ENCODE measurements around the gene NRG2. TPM values are rescaled to one million over a fixed set of nuclear protein-coding genes. Genes with fewer than 3 reads are reported as not detected.

Gene NRG2
- total and polyA plus RNA-seq, 5 donors from 2014 or later, result not detected

DNA sequence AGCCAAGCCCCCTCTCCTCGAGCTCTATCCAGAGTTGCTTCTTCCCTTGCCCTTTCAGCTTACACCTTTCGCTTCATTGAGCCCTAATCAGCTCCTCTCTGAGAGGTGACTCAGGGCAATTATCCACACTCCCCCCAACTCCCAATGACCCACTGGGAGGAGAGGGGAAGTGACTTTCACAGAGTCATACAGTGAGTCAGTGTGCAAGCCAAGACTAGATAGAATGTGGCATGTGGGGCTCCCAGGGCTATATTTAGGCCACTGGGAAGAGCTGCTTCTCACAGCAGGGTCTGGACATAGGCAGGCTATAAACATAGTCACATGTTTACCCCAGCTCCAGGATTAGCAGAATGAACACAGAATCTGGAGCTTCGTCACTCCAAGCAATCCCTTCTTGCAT lies 57.4 kb downstream of the NRG2 start:
- Histone ChIP-seq H3K27me3 (ENCODE audit: control insufficient read depth, insufficient read depth, low read length) (no peaks in the 10 kb centered on the region), H3K4me3 (ENCODE audit: low read depth, low read length) (no peak overlapping the region), H3K27ac (ENCODE audit: insufficient read depth, low read length, poor library complexity, severe bottlenecking) (no peak overlapping the region), H3K9me3 (ENCODE audit: control insufficient read depth in 2 of 2, low read length in 2 of 2) (no peaks in the 10 kb centered on the region), H3K36me3 (ENCODE audit: control insufficient read depth, insufficient read depth, low read length) (no peaks in the 10 kb centered on the region), H3K4me1 (ENCODE audit: control insufficient read depth, insufficient read depth, low read length, poor library complexity, severe bottlenecking) (no peaks in the 10 kb centered on the region)
- H3K36me3 Mint-ChIP-seq, result no peaks in the 10 kb centered on the region
- ATAC-seq (ENCODE audit: low read depth in 2 of 2), result no peak
- H3K9me3 Mint-ChIP-seq, result peaks cover 0 to 5% (median 0%) of the 10 kb centered on the region in 7 donors
- H3K27me3 Mint-ChIP-seq, result peaks cover 27% of the 10 kb centered on the region
- no peak overlapping the region for H3K27ac Mint-ChIP-seq
- H3K4me3 Mint-ChIP-seq, result no peak overlapping the region
- H3K4me1 Mint-ChIP-seq, result no peaks in the 10 kb centered on the region
- no peak for DNase-seq

DNA sequence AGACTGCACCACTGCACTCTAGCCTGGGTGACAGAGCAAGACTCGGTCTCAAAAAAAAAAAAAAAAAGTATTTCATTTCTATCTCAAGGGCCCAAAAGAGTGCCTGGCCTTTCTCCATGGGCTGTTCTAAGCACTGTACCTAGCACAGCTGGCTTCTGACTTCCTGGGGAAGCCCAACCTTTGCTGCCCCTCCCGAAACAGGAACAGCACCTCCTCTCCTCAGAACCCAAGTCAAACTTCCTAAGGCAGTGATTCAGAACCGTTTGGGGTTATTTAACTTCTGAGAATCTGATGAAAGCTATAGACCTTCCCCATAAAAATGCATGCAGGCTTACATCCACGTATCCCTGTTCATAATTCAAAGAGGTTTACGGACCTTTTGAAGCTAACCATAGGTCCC lies 57.8 kb downstream of the NRG2 start:
- no peak overlapping the region for H3K4me3 Mint-ChIP-seq
- Histone ChIP-seq H3K4me3 (ENCODE audit: low read depth, low read length) (no peak overlapping the region), H3K27ac (ENCODE audit: insufficient read depth, low read length, poor library complexity, severe bottlenecking) (no peak overlapping the region), H3K4me1 (ENCODE audit: control insufficient read depth, insufficient read depth, low read length, poor library complexity, severe bottlenecking) (no peaks in the 10 kb centered on the region), H3K36me3 (ENCODE audit: control insufficient read depth, insufficient read depth, low read length) (no peaks in the 10 kb centered on the region), H3K9me3 (ENCODE audit: control insufficient read depth in 2 of 2, low read length in 2 of 2) (no peaks in the 10 kb centered on the region), H3K27me3 (ENCODE audit: control insufficient read depth, insufficient read depth, low read length) (no peaks in the 10 kb centered on the region)
- peaks cover 28% of the 10 kb centered on the region for H3K27me3 Mint-ChIP-seq
- no peak overlapping the region for H3K27ac Mint-ChIP-seq
- H3K4me1 Mint-ChIP-seq, result no peaks in the 10 kb centered on the region
- no peaks in the 10 kb centered on the region for H3K36me3 Mint-ChIP-seq
- DNase-seq (no peak), ATAC-seq (ENCODE audit: low read depth in 2 of 2) (no peak)
- peaks cover 0 to 6% (median 0%) of the 10 kb centered on the region in 7 donors for H3K9me3 Mint-ChIP-seq

DNA sequence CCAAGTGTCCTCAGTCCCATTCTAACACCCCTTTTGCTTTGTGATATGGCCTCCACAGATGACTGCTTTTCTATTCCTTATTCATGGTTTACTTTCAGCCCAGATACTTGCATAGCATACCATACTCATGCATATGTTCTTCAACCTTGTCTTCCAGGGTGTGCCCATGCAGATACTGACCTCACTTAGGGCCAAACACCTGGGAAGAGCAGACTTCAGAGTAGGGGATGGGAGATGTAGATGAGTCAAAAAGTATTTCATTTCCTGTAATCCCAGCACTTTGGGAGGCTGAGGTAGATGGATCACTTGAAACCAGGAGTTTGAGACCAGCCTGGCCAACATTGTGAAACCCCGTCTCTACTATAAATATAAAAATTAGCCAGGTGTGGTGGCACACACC lies 58.3 kb downstream of the NRG2 start:
- Mint-ChIP-seq H3K27me3 (peaks cover 31% of the 10 kb centered on the region), H3K4me1 (no peaks in the 10 kb centered on the region), H3K27ac (no peak overlapping the region), H3K4me3 (no peak overlapping the region), H3K9me3 (peaks cover 0 to 6% (median 0%) of the 10 kb centered on the region in 7 donors), H3K36me3 (no peaks in the 10 kb centered on the region)
- no peak overlapping the region for H3K4me3 ChIP-seq (ENCODE audit: low read depth, low read length)
- no peaks in the 10 kb centered on the region for H3K4me1 ChIP-seq (ENCODE audit: control insufficient read depth, insufficient read depth, low read length, poor library complexity, severe bottlenecking)
- H3K9me3 ChIP-seq (ENCODE audit: control insufficient read depth in 2 of 2, low read length in 2 of 2), result no peaks in the 10 kb centered on the region
- H3K36me3 ChIP-seq (ENCODE audit: control insufficient read depth, insufficient read depth, low read length), result no peaks in the 10 kb centered on the region
- no peak overlapping the region for H3K27ac ChIP-seq (ENCODE audit: insufficient read depth, low read length, poor library complexity, severe bottlenecking)
- DNase-seq (no peak), ATAC-seq (ENCODE audit: low read depth in 2 of 2) (no peak)
- H3K27me3 ChIP-seq (ENCODE audit: control insufficient read depth, insufficient read depth, low read length), result no peaks in the 10 kb centered on the region

DNA sequence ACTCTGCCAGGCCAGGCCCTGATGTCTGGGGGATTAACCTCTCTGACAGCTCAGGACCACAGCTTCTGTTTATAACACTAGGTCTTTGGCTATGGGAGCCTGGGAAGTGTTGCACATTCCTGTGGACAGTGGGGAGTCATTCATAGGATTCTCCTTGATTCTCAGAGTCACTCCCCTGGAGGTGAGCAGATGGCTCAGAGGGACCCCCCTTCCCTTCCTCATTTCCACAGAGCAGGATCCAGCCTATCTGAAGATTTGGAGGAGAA lies 60.2 kb downstream of the NRG2 start:
- Mint-ChIP-seq H3K36me3 (no peaks in the 10 kb centered on the region), H3K27me3 (peaks cover 29% of the 10 kb centered on the region)

DNA sequence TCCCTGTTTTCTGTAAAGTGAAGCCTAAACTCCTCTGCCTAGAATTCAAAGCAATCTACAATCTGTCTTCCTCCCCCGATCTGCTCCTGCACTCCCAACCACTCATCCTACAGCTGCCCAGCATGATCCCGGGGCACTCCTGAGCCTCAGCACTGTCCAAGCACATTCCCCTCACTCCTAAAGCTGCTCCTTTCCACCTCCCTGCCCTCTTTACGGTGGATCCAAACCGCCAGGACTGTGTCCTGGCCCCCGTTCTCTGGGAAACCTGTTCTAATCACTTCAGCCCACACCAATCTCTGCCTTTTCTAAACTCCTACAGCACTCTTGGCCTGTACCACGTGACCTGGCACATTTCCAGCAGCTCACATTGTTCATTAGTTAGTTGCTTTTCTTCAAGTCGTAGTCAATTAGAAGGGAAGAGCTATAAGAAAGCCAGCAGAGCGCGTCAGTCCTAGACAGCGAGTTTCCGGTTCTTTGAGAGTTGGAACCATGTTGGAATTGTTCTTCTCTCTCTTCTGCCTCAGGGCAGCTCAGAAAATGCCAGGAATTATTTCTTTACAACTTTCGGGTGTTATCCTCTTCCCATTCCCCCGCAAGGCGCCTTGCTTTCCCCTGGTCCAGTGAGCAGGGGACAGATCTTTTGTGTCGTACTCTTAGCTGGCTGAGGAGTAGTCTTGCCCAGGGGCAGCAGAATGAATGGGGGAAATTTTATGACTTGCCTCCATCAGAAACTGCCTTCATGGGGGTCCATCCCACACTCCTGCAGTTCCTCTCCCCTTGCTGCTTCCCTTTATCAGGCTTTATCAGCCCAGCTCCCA lies 60.7 kb downstream of the NRG2 start:
- Mint-ChIP-seq H3K4me3 (no peak overlapping the region), H3K4me1 (no peaks in the 10 kb centered on the region), H3K27me3 (peaks cover 26% of the 10 kb centered on the region), H3K9me3 (peaks cover 0 to 6% (median 0%) of the 10 kb centered on the region in 7 donors), H3K27ac (no peak overlapping the region), H3K36me3 (no peaks in the 10 kb centered on the region)
- Histone ChIP-seq H3K27me3 (ENCODE audit: control insufficient read depth, insufficient read depth, low read length) (no peaks in the 10 kb centered on the region), H3K4me1 (ENCODE audit: control insufficient read depth, insufficient read depth, low read length, poor library complexity, severe bottlenecking) (no peaks in the 10 kb centered on the region), H3K9me3 (ENCODE audit: control insufficient read depth in 2 of 2, low read length in 2 of 2) (no peaks in the 10 kb centered on the region), H3K4me3 (ENCODE audit: low read depth, low read length) (no peak overlapping the region), H3K36me3 (ENCODE audit: control insufficient read depth, insufficient read depth, low read length) (no peaks in the 10 kb centered on the region), H3K27ac (ENCODE audit: insufficient read depth, low read length, poor library complexity, severe bottlenecking) (no peak overlapping the region)
- ATAC-seq (ENCODE audit: low read depth in 2 of 2), result no peak
- DNase-seq, result no peak

More for the DNA sequence above, 60.2 kb downstream of the NRG2 start:
- ATAC-seq (ENCODE audit: low read depth in 2 of 2), result no peak
- Mint-ChIP-seq H3K4me3 (no peak overlapping the region), H3K9me3 (peaks cover 0 to 6% (median 0%) of the 10 kb centered on the region in 7 donors), H3K4me1 (no peaks in the 10 kb centered on the region), H3K27ac (no peak overlapping the region)
- Histone ChIP-seq H3K27me3 (ENCODE audit: control insufficient read depth, insufficient read depth, low read length) (no peaks in the 10 kb centered on the region), H3K4me3 (ENCODE audit: low read depth, low read length) (no peak overlapping the region), H3K27ac (ENCODE audit: insufficient read depth, low read length, poor library complexity, severe bottlenecking) (no peak overlapping the region), H3K4me1 (ENCODE audit: control insufficient read depth, insufficient read depth, low read length, poor library complexity, severe bottlenecking) (no peaks in the 10 kb centered on the region), H3K36me3 (ENCODE audit: control insufficient read depth, insufficient read depth, low read length) (no peaks in the 10 kb centered on the region), H3K9me3 (ENCODE audit: control insufficient read depth in 2 of 2, low read length in 2 of 2) (no peaks in the 10 kb centered on the region)
- DNase-seq, result no peak

DNA sequence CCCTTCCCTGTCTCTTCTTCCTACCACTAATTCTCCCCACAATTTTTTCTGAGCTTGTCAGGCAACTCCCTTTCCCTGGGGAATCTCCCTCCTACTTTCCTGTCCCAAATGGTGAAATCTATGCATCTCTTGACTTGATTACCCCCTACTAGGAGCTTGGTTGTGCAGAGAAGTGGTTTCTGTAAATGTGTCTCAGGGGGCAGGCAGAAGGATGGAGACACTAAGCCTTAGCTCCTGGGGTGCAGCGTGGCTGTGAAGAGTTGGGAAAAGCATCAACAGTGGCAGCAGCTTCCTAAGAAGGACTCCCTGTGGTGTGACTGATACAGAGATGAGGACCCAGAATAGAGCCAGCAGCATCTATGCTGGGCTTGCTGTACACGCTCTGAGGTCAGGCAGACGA lies 62.3 kb downstream of the NRG2 start:
- Mint-ChIP-seq H3K27ac (no peak overlapping the region), H3K4me1 (no peaks in the 10 kb centered on the region), H3K27me3 (peaks cover 34% of the 10 kb centered on the region), H3K4me3 (no peak overlapping the region), H3K9me3 (peaks cover 0 to 6% (median 0%) of the 10 kb centered on the region in 7 donors), H3K36me3 (no peaks in the 10 kb centered on the region)
- H3K36me3 ChIP-seq (ENCODE audit: control insufficient read depth, insufficient read depth, low read length), result no peaks in the 10 kb centered on the region
- DNase-seq, result no peak
- no peak overlapping the region for H3K4me3 ChIP-seq (ENCODE audit: low read depth, low read length)
- no peak for ATAC-seq (ENCODE audit: low read depth in 2 of 2)
- H3K27me3 ChIP-seq (ENCODE audit: control insufficient read depth, insufficient read depth, low read length), result no peaks in the 10 kb centered on the region
- no peaks in the 10 kb centered on the region for H3K4me1 ChIP-seq (ENCODE audit: control insufficient read depth, insufficient read depth, low read length, poor library complexity, severe bottlenecking)
- no peak overlapping the region for H3K27ac ChIP-seq (ENCODE audit: insufficient read depth, low read length, poor library complexity, severe bottlenecking)
- no peaks in the 10 kb centered on the region for H3K9me3 ChIP-seq (ENCODE audit: control insufficient read depth in 2 of 2, low read length in 2 of 2)

DNA sequence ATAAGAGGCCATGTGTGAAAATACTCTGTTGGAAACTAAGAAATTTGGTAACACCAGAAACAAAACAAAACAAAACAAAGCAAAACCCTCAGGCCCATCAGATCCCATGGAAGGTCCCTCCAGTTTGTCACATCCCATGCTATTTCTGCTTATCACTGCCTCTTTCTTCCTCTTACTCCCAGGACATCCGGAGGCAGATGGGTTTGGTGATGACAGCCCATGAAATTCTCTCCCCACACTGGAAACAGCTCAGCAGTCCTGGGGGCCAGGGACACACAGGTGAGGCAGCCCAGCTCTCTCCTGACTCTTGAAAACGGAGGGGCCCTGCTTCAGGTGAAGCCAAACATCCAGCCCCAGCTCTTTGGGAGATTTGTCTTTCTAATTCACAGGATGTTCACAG lies 63.2 kb downstream of the NRG2 start:
- no peak overlapping the region for H3K27ac Mint-ChIP-seq
- H3K27me3 Mint-ChIP-seq, result peaks cover 34% of the 10 kb centered on the region
- no peaks in the 10 kb centered on the region for H3K4me1 Mint-ChIP-seq
- Histone ChIP-seq H3K4me1 (ENCODE audit: control insufficient read depth, insufficient read depth, low read length, poor library complexity, severe bottlenecking) (no peaks in the 10 kb centered on the region), H3K36me3 (ENCODE audit: control insufficient read depth, insufficient read depth, low read length) (no peaks in the 10 kb centered on the region), H3K9me3 (ENCODE audit: control insufficient read depth in 2 of 2, low read length in 2 of 2) (no peaks in the 10 kb centered on the region), H3K4me3 (ENCODE audit: low read depth, low read length) (no peak overlapping the region), H3K27ac (ENCODE audit: insufficient read depth, low read length, poor library complexity, severe bottlenecking) (no peak overlapping the region), H3K27me3 (ENCODE audit: control insufficient read depth, insufficient read depth, low read length) (no peaks in the 10 kb centered on the region)
- ATAC-seq (ENCODE audit: low read depth in 2 of 2), result no peak
- peaks cover 0 to 6% (median 0%) of the 10 kb centered on the region in 7 donors for H3K9me3 Mint-ChIP-seq
- no peak for DNase-seq
- no peak overlapping the region for H3K4me3 Mint-ChIP-seq
- no peaks in the 10 kb centered on the region for H3K36me3 Mint-ChIP-seq

DNA sequence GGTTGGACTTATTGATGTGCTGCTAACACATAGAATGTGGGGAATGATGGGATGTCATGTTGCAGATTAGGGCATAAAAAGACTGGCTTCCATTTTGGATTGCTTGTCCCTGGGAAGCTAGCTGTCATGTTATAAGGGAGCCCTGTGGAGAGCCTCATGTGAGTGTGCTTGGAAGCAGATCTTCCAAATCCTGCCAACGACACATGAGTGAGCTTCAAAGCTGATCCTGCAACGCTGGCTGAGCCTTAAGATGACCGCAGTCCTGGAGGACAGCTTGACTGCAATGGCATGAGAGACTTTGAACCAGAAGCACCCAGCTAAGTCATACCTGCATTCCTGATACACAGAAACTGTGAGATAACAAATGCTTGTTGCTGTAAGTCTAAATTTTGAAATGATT lies 63.6 kb downstream of the NRG2 start:
- Mint-ChIP-seq H3K27me3 (peaks cover 38% of the 10 kb centered on the region), H3K36me3 (no peaks in the 10 kb centered on the region), H3K4me3 (no peak overlapping the region), H3K9me3 (peaks cover 0 to 6% (median 0%) of the 10 kb centered on the region in 7 donors), H3K4me1 (no peaks in the 10 kb centered on the region), H3K27ac (no peak overlapping the region)
- no peaks in the 10 kb centered on the region for H3K4me1 ChIP-seq (ENCODE audit: control insufficient read depth, insufficient read depth, low read length, poor library complexity, severe bottlenecking)
- ATAC-seq (ENCODE audit: low read depth in 2 of 2) (no peak), DNase-seq (no peak)
- H3K27ac ChIP-seq (ENCODE audit: insufficient read depth, low read length, poor library complexity, severe bottlenecking), result no peak overlapping the region
- no peaks in the 10 kb centered on the region for H3K9me3 ChIP-seq (ENCODE audit: control insufficient read depth in 2 of 2, low read length in 2 of 2)
- no peak overlapping the region for H3K4me3 ChIP-seq (ENCODE audit: low read depth, low read length)
- H3K27me3 ChIP-seq (ENCODE audit: control insufficient read depth, insufficient read depth, low read length), result no peaks in the 10 kb centered on the region
- H3K36me3 ChIP-seq (ENCODE audit: control insufficient read depth, insufficient read depth, low read length), result no peaks in the 10 kb centered on the region

Data from CD4-positive, CD25-positive, alpha-beta regulatory T cell (primary cell).